Measurements from ENCODE around the gene TMEM108.

- TF ChIP-seq CTCF (IDR thresholded peaks at IDR 0.05), result no peak
- TF ChIP-seq POLR2A (IDR thresholded peaks at IDR 0.05), result no peak
Observed at GRCh38 chr3:133023362-133023761, 14.8 kb upstream of the TMEM108 start.
